ENCODE results near the gene ACOXL.

Gene ACOXL

GRCh38 chr2:110874453-110875383 lies 142.3 kb downstream of the ACOXL start:
- DNase-seq (ENCODE audit: low read depth, low spot score) = no peak

GRCh38 chr2:110875384-110875725 lies 143.0 kb downstream of the ACOXL start:
- no peak for DNase-seq (ENCODE audit: low read depth, low spot score)

- DNase-seq (ENCODE audit: low read depth, low spot score) = no peak
Observed at GRCh38 chr2:110876167-110876999, 144.0 kb downstream of the ACOXL start.

GRCh38 chr2:110877031-110877827 lies 144.9 kb downstream of the ACOXL start:
- no peak for DNase-seq (ENCODE audit: low read depth, low spot score)

- DNase-seq (ENCODE audit: low read depth, low spot score) = no peak
Observed at GRCh38 chr2:110878150-110878549, 145.8 kb downstream of the ACOXL start.

GRCh38 chr2:110881908-110882307 lies 149.5 kb downstream of the ACOXL start:
- no peak for DNase-seq (ENCODE audit: low read depth, low spot score)

- DNase-seq (ENCODE audit: low read depth, low spot score) = no peak
Observed at GRCh38 chr2:110883406-110883805, 151.0 kb downstream of the ACOXL start.

- DNase-seq (ENCODE audit: low read depth, low spot score) = no peak
Observed at GRCh38 chr2:110885256-110885655, 152.9 kb downstream of the ACOXL start.

- DNase-seq (ENCODE audit: low read depth, low spot score) = no peak
Observed at GRCh38 chr2:110886826-110887573, 154.6 kb downstream of the ACOXL start.

- DNase-seq (ENCODE audit: low read depth, low spot score) = no peak
Observed at GRCh38 chr2:110888411-110888810, 156.0 kb downstream of the ACOXL start.

- no peak for DNase-seq (ENCODE audit: low read depth, low spot score)
Observed at GRCh38 chr2:110891626-110892025, 159.3 kb downstream of the ACOXL start.

- no peak for DNase-seq (ENCODE audit: low read depth, low spot score)
Observed at GRCh38 chr2:110896226-110896625, 163.9 kb downstream of the ACOXL start.

- no peak for DNase-seq (ENCODE audit: low read depth, low spot score)
Observed at GRCh38 chr2:110897966-110898365, 165.6 kb downstream of the ACOXL start.

GRCh38 chr2:110900191-110900590 lies 167.8 kb downstream of the ACOXL start:
- no peak for DNase-seq (ENCODE audit: low read depth, low spot score)

GRCh38 chr2:110903548-110903947 lies 171.2 kb downstream of the ACOXL start:
- DNase-seq (ENCODE audit: low read depth, low spot score) = no peak

- DNase-seq (ENCODE audit: low read depth, low spot score) = no peak
Observed at GRCh38 chr2:110904116-110904778, 171.9 kb downstream of the ACOXL start.

- no peak for DNase-seq (ENCODE audit: low read depth, low spot score)
Observed at GRCh38 chr2:110904779-110905148, 172.4 kb downstream of the ACOXL start.

GRCh38 chr2:110905217-110905616 lies 172.8 kb downstream of the ACOXL start:
- no peak for DNase-seq (ENCODE audit: low read depth, low spot score)

GRCh38 chr2:110906613-110907298 lies 174.4 kb downstream of the ACOXL start:
- DNase-seq (ENCODE audit: low read depth, low spot score) = no peak

GRCh38 chr2:110909501-110909900 lies 177.1 kb downstream of the ACOXL start:
- no peak for DNase-seq (ENCODE audit: low read depth, low spot score)
